ENCODE data around the gene CD6.

Gene CD6

GRCh38 chr11:61010466-61011228 lies 39.2 kb downstream of the CD6 start:
- DNase-seq (ENCODE audit: low spot score), result no peak

GRCh38 chr11:61011229-61011870 lies 39.9 kb downstream of the CD6 start:
- DNase-seq (ENCODE audit: low spot score), result no peak

GRCh38 chr11:61011950-61012736 lies 40.7 kb downstream of the CD6 start:
- no peak for DNase-seq (ENCODE audit: low spot score)

- DNase-seq (ENCODE audit: low spot score), result no peak
These were observed 41.3 kb downstream of the CD6 start for GRCh38 chr11:61012737-61013215.

- no peak for DNase-seq (ENCODE audit: low spot score)
These were observed 46.6 kb downstream of the CD6 start for GRCh38 chr11:61018059-61018458.

GRCh38 chr11:61019037-61019831 lies 47.8 kb downstream of the CD6 start:
- no peak for DNase-seq (ENCODE audit: low spot score)

GRCh38 chr11:61019832-61020405 lies 48.4 kb downstream of the CD6 start:
- no peak for DNase-seq (ENCODE audit: low spot score)

GRCh38 chr11:61020551-61021235 lies 49.2 kb downstream of the CD6 start:
- no peak for DNase-seq (ENCODE audit: low spot score)

GRCh38 chr11:61021661-61022212 lies 50.3 kb downstream of the CD6 start:
- no peak for DNase-seq (ENCODE audit: low spot score)

- no peak for DNase-seq (ENCODE audit: low spot score)
These were observed 51.0 kb downstream of the CD6 start for GRCh38 chr11:61022311-61023085.

- DNase-seq (ENCODE audit: low spot score), result no peak
These were observed 51.8 kb downstream of the CD6 start for GRCh38 chr11:61023086-61023965.

- no peak for DNase-seq (ENCODE audit: low spot score)
These were observed 52.5 kb downstream of the CD6 start for GRCh38 chr11:61023966-61024295.

GRCh38 chr11:61024938-61025820 lies 53.7 kb downstream of the CD6 start:
- no peak for DNase-seq (ENCODE audit: low spot score)

- no peak for DNase-seq (ENCODE audit: low spot score)
These were observed 54.3 kb downstream of the CD6 start for GRCh38 chr11:61025821-61026120.

- DNase-seq (ENCODE audit: low spot score), result peak; percentile 19
These were observed 54.9 kb downstream of the CD6 start for GRCh38 chr11:61026121-61027031.

- DNase-seq (ENCODE audit: low spot score), result no peak
These were observed 55.8 kb downstream of the CD6 start for GRCh38 chr11:61027141-61027840.
